H1 (cell line): ENCODE data around the gene IKZF2. TPM values are rescaled to one million over a fixed set of nuclear protein-coding genes. Genes with fewer than 3 reads are reported as not detected.

Source experiments
- CTCF ChIA-PET: fragments of 300-600 bp; sonication (Branson Sonifier 250); formaldehyde crosslinking; loops from one replicate; lab custom pipeline; 2021; ENCODE audit not compliant: partially characterized antibody; lab: Charles Lee
- POLR2A ChIA-PET: fragments of 300-600 bp; sonication (Branson Sonifier 250); formaldehyde crosslinking; loops from one replicate; lab custom pipeline; 2021; ENCODE audit warnings: inconsistent platforms; ENCODE audit not compliant: partially characterized antibody; lab: Charles Lee
- DNase-seq, 2 experiments: peaks; one replicate each; pipeline versions ENCODE4 v3.0.0 to v3.0.0-alpha.2; 2010 to 2022; ENCODE audit warnings: low spot score in 2 of 2, low read depth in 1 of 2, mixed read lengths in 1 of 2
- FAIRE-seq: peaks from 2 replicates; lab custom pipeline; 2011; peaks lifted over from hg19 to GRCh38; lab: Jason Lieb, UNC
- H2AFZ ChIP-seq: 2 replicates; pipeline ENCODE4 v1.8.1; 2012; ENCODE audit warnings: low read length, inconsistent platforms
- H2AK5ac ChIP-seq: 2 replicates; pipeline ENCODE4 v1.6.1; 2013; ENCODE audit warnings: low read depth, low read length
- H2BK120ac ChIP-seq: replicated peaks from 2 replicates; pipeline ENCODE3; 2013; ENCODE audit warnings: low read depth, low read length, inconsistent platforms
- H2BK12ac ChIP-seq: 2 replicates; pipeline ENCODE4 v1.6.1; 2013; ENCODE audit warnings: low read depth, low read length
- H2BK15ac ChIP-seq: 2 replicates; pipeline ENCODE4 v1.6.1; 2013; ENCODE audit warnings: low read length
- H2BK20ac ChIP-seq: 2 replicates; pipeline ENCODE4 v1.6.1; 2013; ENCODE audit warnings: low read length
- H2BK5ac ChIP-seq: 2 replicates; pipeline ENCODE4 v1.6.1; 2013; ENCODE audit warnings: low read depth, low read length
- H3K14ac ChIP-seq: 2 replicates; pipeline ENCODE4 v1.6.1; 2013; ENCODE audit warnings: inconsistent platforms; ENCODE audit not compliant: insufficient read length
- H3K18ac ChIP-seq: 2 replicates; pipeline ENCODE4 v1.6.1; 2013; ENCODE audit warnings: low read length; ENCODE audit errors: extremely low read depth
- H3K23ac ChIP-seq: 2 replicates; pipeline ENCODE4 v1.6.1; 2013; ENCODE audit warnings: inconsistent platforms; ENCODE audit not compliant: insufficient read length
- H3K23me2 ChIP-seq: 2 replicates; pipeline ENCODE4 v1.6.1; 2013; ENCODE audit warnings: low read depth, low read length
- H3K27ac ChIP-seq: 2 replicates; pipeline ENCODE4 v1.6.1; 2011; ENCODE audit warnings: low read depth, low read length, inconsistent platforms
- H3K27me3 ChIP-seq, 4 experiments: replicated peaks in 1 of 4; 1 replicate in 1 of 4; 2 replicates in 3 of 4; pipeline versions ENCODE4 v1.6.1 to v1.8.1; 2011 to 2013; ENCODE audit warnings: low read length in 3 of 4, mild to moderate bottlenecking in 3 of 4, inconsistent platforms in 2 of 4, mixed read lengths in 2 of 4, moderate library complexity in 1 of 4; ENCODE audit not compliant: control insufficient read depth in 3 of 4, insufficient read depth in 3 of 4; ENCODE audit errors: extremely low read depth in 1 of 4
- H3K36me3 ChIP-seq, 4 experiments: 2 replicates each; pipeline versions ENCODE4 v1.6.1 to v1.8.1; 2011 to 2013; ENCODE audit warnings: mild to moderate bottlenecking in 4 of 4, low read length in 3 of 4, moderate library complexity in 2 of 4, control low read depth in 1 of 4, inconsistent platforms in 1 of 4; ENCODE audit not compliant: insufficient read depth in 4 of 4, control insufficient read depth in 2 of 4
- H3K4ac ChIP-seq: replicated peaks from 2 replicates; pipeline ENCODE3; 2013; ENCODE audit warnings: low read length, low read depth, mixed read lengths, inconsistent platforms; ENCODE audit not compliant: insufficient read length
- H3K4me1 ChIP-seq, 4 experiments: replicated peaks in 1 of 4; 1 replicate in 1 of 4; 2 replicates in 3 of 4; pipeline versions ENCODE4 v1.6.1 to v1.8.1; 2011 to 2013; ENCODE audit warnings: low read length in 3 of 4, inconsistent platforms in 2 of 4, mixed read lengths in 1 of 4; ENCODE audit not compliant: insufficient read depth in 4 of 4, control insufficient read depth in 3 of 4
- H3K4me2 ChIP-seq, 2 experiments: 2 replicates each; pipeline versions ENCODE4 v1.6.1 to v1.8.1; 2011 to 2013; ENCODE audit warnings: low read depth in 2 of 2, low read length in 2 of 2, control low read depth in 1 of 2, inconsistent platforms in 1 of 2, mild to moderate bottlenecking in 1 of 2; ENCODE audit not compliant: insufficient read depth in 1 of 2
- H3K4me3 ChIP-seq, 4 experiments: fragments of 200-600, 300-600 bp in 1 of 4; sonication (generic), shearing (Covaris generic), sonication (Bioruptor Twin) in 1 of 4; 2 replicates each; pipeline versions ENCODE4 v1.5.1 to v1.8.1; 2011 to 2016; ENCODE audit warnings: low read length in 4 of 4, low read depth in 3 of 4, control low read depth in 2 of 4, inconsistent platforms in 2 of 4, mild to moderate bottlenecking in 2 of 4, mixed read lengths in 1 of 4, moderate library complexity in 1 of 4; ENCODE audit not compliant: insufficient read depth in 2 of 4; ENCODE audit errors: extremely low read depth in 1 of 4
- H3K56ac ChIP-seq: replicated peaks from 2 replicates; pipeline ENCODE3; 2013; ENCODE audit warnings: low read depth, mild to moderate bottlenecking, mixed read lengths, low read length, inconsistent platforms; ENCODE audit not compliant: insufficient read length
- H3K79me1 ChIP-seq: 2 replicates; pipeline ENCODE4 v1.6.1; 2013; ENCODE audit warnings: low read depth, low read length, control low read depth
- H3K79me2 ChIP-seq, 2 experiments: 2 replicates each; pipeline versions ENCODE4 v1.6.1 to v1.8.1; 2012 to 2013; ENCODE audit warnings: low read length in 2 of 2, mild to moderate bottlenecking in 2 of 2, inconsistent platforms in 1 of 2; ENCODE audit not compliant: insufficient read depth in 2 of 2, control insufficient read depth in 1 of 2
- H3K9ac ChIP-seq, 4 experiments: replicated peaks in 1 of 4; 1 replicate in 1 of 4; 2 replicates in 3 of 4; pipeline versions ENCODE4 v1.6.1 to v1.8.1; 2011 to 2013; ENCODE audit warnings: low read depth in 3 of 4, low read length in 3 of 4, control low read depth in 2 of 4, mild to moderate bottlenecking in 2 of 4, moderate library complexity in 2 of 4, inconsistent platforms in 1 of 4; ENCODE audit errors: extremely low read depth in 1 of 4
- H3K9me3 ChIP-seq, 2 experiments: 2 replicates each; pipeline versions ENCODE4 v1.6.1 to v1.8.1; 2012 to 2013; ENCODE audit warnings: mild to moderate bottlenecking in 2 of 2, moderate library complexity in 2 of 2, control low read depth in 1 of 2, inconsistent platforms in 1 of 2, low read depth in 1 of 2, low read length in 1 of 2, mixed read lengths in 1 of 2; ENCODE audit not compliant: insufficient read depth in 2 of 2
- H4K20me1 ChIP-seq, 2 experiments: replicated peaks in 1 of 2; 2 replicates each; pipeline versions ENCODE3 to v1.8.1; 2011 to 2013; ENCODE audit warnings: inconsistent platforms in 2 of 2, low read length in 2 of 2, mild to moderate bottlenecking in 1 of 2; ENCODE audit not compliant: insufficient read depth in 2 of 2, control insufficient read depth in 1 of 2
- H4K5ac ChIP-seq: 2 replicates; pipeline ENCODE4 v1.6.1; 2013; ENCODE audit warnings: low read length, low read depth, mixed read lengths, inconsistent platforms; ENCODE audit not compliant: insufficient read length
- H4K8ac ChIP-seq: 2 replicates; pipeline ENCODE4 v1.8.0; 2013; ENCODE audit warnings: mild to moderate bottlenecking, moderate library complexity, low read length, inconsistent platforms; ENCODE audit not compliant: insufficient read depth; ENCODE audit errors: extremely low read depth
- H4K91ac ChIP-seq: replicated peaks from 2 replicates; pipeline ENCODE3; 2013; ENCODE audit warnings: low read length, mixed read lengths, inconsistent platforms; ENCODE audit not compliant: insufficient read length
- CBX8 ChIP-seq: fragments of 300-800, 300-1000 bp; sonication (generic); IDR thresholded peaks from 2 replicates; pipeline ENCODE4 v1.7.1; 2016; ENCODE audit warnings: low read depth, low read length, borderline replicate concordance
- CHD1 ChIP-seq: IDR thresholded peaks from 2 replicates; pipeline ENCODE4 v1.6.1; 2012; ENCODE audit warnings: low read depth, low read length, improper control_type of control experiment
- EGR1 ChIP-seq: IDR thresholded peaks from 2 replicates; pipeline ENCODE4 v1.6.1; 2011; ENCODE audit warnings: low read depth, low read length, borderline replicate concordance
- EP300 ChIP-seq, 2 experiments: IDR thresholded peaks; 1 replicate in 1 of 2; 2 replicates in 1 of 2; pipeline ENCODE4 v1.6.1; 2011 to 2012; ENCODE audit warnings: low read depth in 2 of 2, low read length in 2 of 2, mild to moderate bottlenecking in 2 of 2, borderline replicate concordance in 1 of 2, inconsistent platforms in 1 of 2, moderate library complexity in 1 of 2
- NRF1 ChIP-seq: IDR thresholded peaks from 2 replicates; pipeline ENCODE4 v1.6.1; 2011; ENCODE audit warnings: mild to moderate bottlenecking, low read depth, low read length, improper control_type of control experiment
- PHF8 ChIP-seq: fragments of 200-600 bp; sonication (generic); conservative IDR thresholded peaks from 2 replicates; pipeline ENCODE4 v1.7.1; 2012; ENCODE audit warnings: low read depth, mild to moderate bottlenecking, inconsistent platforms, low read length, moderate library complexity
- RBBP5 ChIP-seq: IDR thresholded peaks from 2 replicates; pipeline ENCODE4 v1.7.1; 2012; ENCODE audit warnings: low read depth, mild to moderate bottlenecking, inconsistent platforms, low read length, moderate library complexity, borderline replicate concordance
- RFX5 ChIP-seq: IDR thresholded peaks from 2 replicates; pipeline ENCODE4 v1.6.1; 2011; ENCODE audit warnings: low read depth, low read length, improper control_type of control experiment, borderline replicate concordance
- SP2 ChIP-seq: IDR thresholded peaks from 2 replicates; pipeline ENCODE4 v1.6.1; 2012; ENCODE audit warnings: mild to moderate bottlenecking, low read length, inconsistent platforms
- TAF7 ChIP-seq: optimal IDR thresholded peaks from 2 replicates; pipeline ENCODE3; 2011; ENCODE audit warnings: low read depth, mild to moderate bottlenecking, inconsistent platforms, low read length, moderate library complexity, borderline replicate concordance
- TBP ChIP-seq: IDR thresholded peaks from 2 replicates; pipeline ENCODE4 v1.6.1; 2011; ENCODE audit warnings: low read depth, low read length, improper control_type of control experiment
- WGBS, 2 experiments: shearing (Covaris generic) in 1 of 2; methylation state at CpG; one replicate each; pipeline versions ENCODE4 v1.1.6 to v1.1.7; 2013 to 2015; ENCODE audit warnings: low lambda C conversion rate in 2 of 2, mixed read lengths in 2 of 2, inconsistent platforms in 1 of 2, low coverage in 1 of 2, missing lambda C conversion rate in 1 of 2; ENCODE audit not compliant: insufficient replicate concordance in 2 of 2, insufficient coverage in 1 of 2, insufficient read length in 1 of 2; ENCODE audit errors: extremely low coverage in 1 of 2, missing lambda C conversion rate in 1 of 2; 5-methylcytosine and 5-hydroxymethylcytosine counted together
- polyA plus RNA-seq, 7 experiments: library from polyadenylated mRNA; depleted of rRNA in 3 of 7; stranded (reverse) in 5 of 7; unstranded in 2 of 7; fragments of >200 nt in 5 of 7; fragments of 200-250 nt in 2 of 7; gene quantifications; 1 replicate in 5 of 7; 2 replicates in 1 of 7; 4 replicates in 1 of 7; pipeline versions ENCODE4 v1.2.1 to v1.2.3, GENCODE V29; 2011 to 2013; ENCODE audit warnings: missing spikeins in 2 of 7, mixed read lengths in 2 of 7
- total RNA-seq: library from RNA; stranded (reverse); fragmentation: NEBNext Ultra II Directional; extraction: Animal tissue kit (Norgen Biotek cat#: 25700); gene quantifications from 2 replicates; pipeline ENCODE4 v1.2.1, GENCODE V29; 2021
- TF ChIP-seq, protein P1 (sequence below), 3 experiments: IDR thresholded peaks; 1 replicate in 2 of 3; 2 replicates in 1 of 3; pipeline versions ENCODE4 v1.5.1 to v1.6.1; 2011; ENCODE audit warnings: low read length in 3 of 3, mild to moderate bottlenecking in 3 of 3, inconsistent platforms in 2 of 3, low read depth in 1 of 3, moderate library complexity in 1 of 3; ENCODE audit not compliant: insufficient read depth in 1 of 3; ENCODE audit errors: control extremely low read depth in 1 of 3

Gene IKZF2
- total and polyA plus RNA-seq, 2 of the 8 experiments (the other 6 are each of a cell fraction or from before 2014, with no cell fraction given): 1.7 to 4.4 TPM

- H3K9ac ChIP-seq: no peak overlapping the region
- no peak overlapping the region for H3K4me3 ChIP-seq
- no peak overlapping the region for H2AFZ ChIP-seq
- H3K56ac ChIP-seq: no peak overlapping the region
- no peak overlapping the region for H3K4ac ChIP-seq
- no peak overlapping the region for H3K27ac ChIP-seq
- no peak overlapping the region for H2BK20ac ChIP-seq
- 100% methylated on average over 1 of the region's 1 CpG; no CpG with 5 or more reads in 1 of the 2 experiments for WGBS, 2 experiments
- H4K20me1 ChIP-seq: no peaks in the 10 kb centered on the region
- ChIA-PET CTCF (interaction anchor here (0.7 to 1.3 kb wide), 3 partner anchors 12 to 207 kb away, joined by 3 read pairs; no protein-coding TSS in a partner anchor), POLR2A (no interaction called here)
- no peaks in the 10 kb centered on the region for H3K27me3 ChIP-seq
- H3K79me2 ChIP-seq: no peaks in the 10 kb centered on the region
- H3K23me2 ChIP-seq: no peaks in the 10 kb centered on the region
- H2BK5ac ChIP-seq: no peak overlapping the region
- H2BK120ac ChIP-seq: no peak overlapping the region
- H3K79me1 ChIP-seq: no peaks in the 10 kb centered on the region
- no peaks in the 10 kb centered on the region for H3K9me3 ChIP-seq
- no peak overlapping the region for H4K5ac ChIP-seq
- no peak for TF ChIP-seq TAF7
- TF ChIP-seq RFX5: no peak
- no peak for TF ChIP-seq PHF8
- no peak for TF ChIP-seq NRF1
- no peak for TF ChIP-seq SP2
- TF ChIP-seq, protein P1, sequence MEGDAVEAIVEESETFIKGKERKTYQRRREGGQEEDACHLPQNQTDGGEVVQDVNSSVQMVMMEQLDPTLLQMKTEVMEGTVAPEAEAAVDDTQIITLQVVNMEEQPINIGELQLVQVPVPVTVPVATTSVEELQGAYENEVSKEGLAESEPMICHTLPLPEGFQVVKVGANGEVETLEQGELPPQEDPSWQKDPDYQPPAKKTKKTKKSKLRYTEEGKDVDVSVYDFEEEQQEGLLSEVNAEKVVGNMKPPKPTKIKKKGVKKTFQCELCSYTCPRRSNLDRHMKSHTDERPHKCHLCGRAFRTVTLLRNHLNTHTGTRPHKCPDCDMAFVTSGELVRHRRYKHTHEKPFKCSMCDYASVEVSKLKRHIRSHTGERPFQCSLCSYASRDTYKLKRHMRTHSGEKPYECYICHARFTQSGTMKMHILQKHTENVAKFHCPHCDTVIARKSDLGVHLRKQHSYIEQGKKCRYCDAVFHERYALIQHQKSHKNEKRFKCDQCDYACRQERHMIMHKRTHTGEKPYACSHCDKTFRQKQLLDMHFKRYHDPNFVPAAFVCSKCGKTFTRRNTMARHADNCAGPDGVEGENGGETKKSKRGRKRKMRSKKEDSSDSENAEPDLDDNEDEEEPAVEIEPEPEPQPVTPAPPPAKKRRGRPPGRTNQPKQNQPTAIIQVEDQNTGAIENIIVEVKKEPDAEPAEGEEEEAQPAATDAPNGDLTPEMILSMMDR (IDR thresholded peaks at IDR 0.05; ENCODE audit: control extremely low read depth in 1 of 3, insufficient read depth in 1 of 3, low read depth in 1 of 3, low read length in 3 of 3): no peak
- no peak for TF ChIP-seq CHD1
- TF ChIP-seq EP300 (IDR thresholded peaks at IDR 0.05; ENCODE audit: borderline replicate concordance in 1 of 2, low read depth in 2 of 2, low read length in 2 of 2): no peak
- TF ChIP-seq RBBP5: no peak
- no peak for TF ChIP-seq TBP
- TF ChIP-seq CBX8: no peak
- no peak for TF ChIP-seq EGR1
- no peaks in the 10 kb centered on the region for H3K36me3 ChIP-seq
- FAIRE-seq (no peak), DNase-seq (no peak)
- H3K4me1 ChIP-seq: peaks cover 0 to 4% (median 0%) of the 10 kb centered on the region in 4 experiments; a peak in 1 of 7 replicates
- H4K8ac ChIP-seq: no peak overlapping the region
- no peak overlapping the region for H3K14ac ChIP-seq
- H3K18ac ChIP-seq: no peak overlapping the region
- no peak overlapping the region for H2BK15ac ChIP-seq
- no peak overlapping the region for H3K23ac ChIP-seq
- H2AK5ac ChIP-seq: no peak overlapping the region
- H3K4me2 ChIP-seq: no peak overlapping the region
- no peak overlapping the region for H2BK12ac ChIP-seq
- no peak overlapping the region for H4K91ac ChIP-seq
These were observed 190.2 kb downstream of the IKZF2 start for GRCh38 chr2:212961255-212961654.
